ENCODE measurements around the gene OFD1. TPM values are rescaled to one million over a fixed set of nuclear protein-coding genes. Genes with fewer than 3 reads are reported as not detected.

OFD1 gene
- total and polyA plus RNA-seq, 2 of the 8 experiments (the other 6 are each of a cell fraction or from before 2014, with no cell fraction given), result 8.0 to 23.4 TPM

DNA sequence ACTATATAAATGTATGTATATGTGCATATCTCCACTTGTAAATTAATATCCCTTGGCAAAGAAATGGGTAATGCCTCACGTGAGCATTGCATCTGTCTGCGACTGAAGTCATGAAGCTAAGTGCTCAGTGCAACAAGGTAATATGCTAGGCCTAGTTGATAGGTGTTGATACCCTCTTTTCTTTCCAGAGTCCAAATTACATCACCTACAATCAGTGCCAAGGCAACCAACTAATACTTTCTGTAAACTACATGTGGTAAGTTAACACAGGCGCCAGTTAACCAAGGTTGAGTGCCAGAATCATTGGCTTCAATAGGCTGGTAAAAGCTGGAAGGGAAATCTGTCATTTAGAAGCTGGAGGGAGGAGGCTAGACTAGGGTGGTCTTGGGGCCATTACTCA, 41.3 kb downstream of the OFD1 start (continued):
- TF ChIP-seq, protein P1, sequence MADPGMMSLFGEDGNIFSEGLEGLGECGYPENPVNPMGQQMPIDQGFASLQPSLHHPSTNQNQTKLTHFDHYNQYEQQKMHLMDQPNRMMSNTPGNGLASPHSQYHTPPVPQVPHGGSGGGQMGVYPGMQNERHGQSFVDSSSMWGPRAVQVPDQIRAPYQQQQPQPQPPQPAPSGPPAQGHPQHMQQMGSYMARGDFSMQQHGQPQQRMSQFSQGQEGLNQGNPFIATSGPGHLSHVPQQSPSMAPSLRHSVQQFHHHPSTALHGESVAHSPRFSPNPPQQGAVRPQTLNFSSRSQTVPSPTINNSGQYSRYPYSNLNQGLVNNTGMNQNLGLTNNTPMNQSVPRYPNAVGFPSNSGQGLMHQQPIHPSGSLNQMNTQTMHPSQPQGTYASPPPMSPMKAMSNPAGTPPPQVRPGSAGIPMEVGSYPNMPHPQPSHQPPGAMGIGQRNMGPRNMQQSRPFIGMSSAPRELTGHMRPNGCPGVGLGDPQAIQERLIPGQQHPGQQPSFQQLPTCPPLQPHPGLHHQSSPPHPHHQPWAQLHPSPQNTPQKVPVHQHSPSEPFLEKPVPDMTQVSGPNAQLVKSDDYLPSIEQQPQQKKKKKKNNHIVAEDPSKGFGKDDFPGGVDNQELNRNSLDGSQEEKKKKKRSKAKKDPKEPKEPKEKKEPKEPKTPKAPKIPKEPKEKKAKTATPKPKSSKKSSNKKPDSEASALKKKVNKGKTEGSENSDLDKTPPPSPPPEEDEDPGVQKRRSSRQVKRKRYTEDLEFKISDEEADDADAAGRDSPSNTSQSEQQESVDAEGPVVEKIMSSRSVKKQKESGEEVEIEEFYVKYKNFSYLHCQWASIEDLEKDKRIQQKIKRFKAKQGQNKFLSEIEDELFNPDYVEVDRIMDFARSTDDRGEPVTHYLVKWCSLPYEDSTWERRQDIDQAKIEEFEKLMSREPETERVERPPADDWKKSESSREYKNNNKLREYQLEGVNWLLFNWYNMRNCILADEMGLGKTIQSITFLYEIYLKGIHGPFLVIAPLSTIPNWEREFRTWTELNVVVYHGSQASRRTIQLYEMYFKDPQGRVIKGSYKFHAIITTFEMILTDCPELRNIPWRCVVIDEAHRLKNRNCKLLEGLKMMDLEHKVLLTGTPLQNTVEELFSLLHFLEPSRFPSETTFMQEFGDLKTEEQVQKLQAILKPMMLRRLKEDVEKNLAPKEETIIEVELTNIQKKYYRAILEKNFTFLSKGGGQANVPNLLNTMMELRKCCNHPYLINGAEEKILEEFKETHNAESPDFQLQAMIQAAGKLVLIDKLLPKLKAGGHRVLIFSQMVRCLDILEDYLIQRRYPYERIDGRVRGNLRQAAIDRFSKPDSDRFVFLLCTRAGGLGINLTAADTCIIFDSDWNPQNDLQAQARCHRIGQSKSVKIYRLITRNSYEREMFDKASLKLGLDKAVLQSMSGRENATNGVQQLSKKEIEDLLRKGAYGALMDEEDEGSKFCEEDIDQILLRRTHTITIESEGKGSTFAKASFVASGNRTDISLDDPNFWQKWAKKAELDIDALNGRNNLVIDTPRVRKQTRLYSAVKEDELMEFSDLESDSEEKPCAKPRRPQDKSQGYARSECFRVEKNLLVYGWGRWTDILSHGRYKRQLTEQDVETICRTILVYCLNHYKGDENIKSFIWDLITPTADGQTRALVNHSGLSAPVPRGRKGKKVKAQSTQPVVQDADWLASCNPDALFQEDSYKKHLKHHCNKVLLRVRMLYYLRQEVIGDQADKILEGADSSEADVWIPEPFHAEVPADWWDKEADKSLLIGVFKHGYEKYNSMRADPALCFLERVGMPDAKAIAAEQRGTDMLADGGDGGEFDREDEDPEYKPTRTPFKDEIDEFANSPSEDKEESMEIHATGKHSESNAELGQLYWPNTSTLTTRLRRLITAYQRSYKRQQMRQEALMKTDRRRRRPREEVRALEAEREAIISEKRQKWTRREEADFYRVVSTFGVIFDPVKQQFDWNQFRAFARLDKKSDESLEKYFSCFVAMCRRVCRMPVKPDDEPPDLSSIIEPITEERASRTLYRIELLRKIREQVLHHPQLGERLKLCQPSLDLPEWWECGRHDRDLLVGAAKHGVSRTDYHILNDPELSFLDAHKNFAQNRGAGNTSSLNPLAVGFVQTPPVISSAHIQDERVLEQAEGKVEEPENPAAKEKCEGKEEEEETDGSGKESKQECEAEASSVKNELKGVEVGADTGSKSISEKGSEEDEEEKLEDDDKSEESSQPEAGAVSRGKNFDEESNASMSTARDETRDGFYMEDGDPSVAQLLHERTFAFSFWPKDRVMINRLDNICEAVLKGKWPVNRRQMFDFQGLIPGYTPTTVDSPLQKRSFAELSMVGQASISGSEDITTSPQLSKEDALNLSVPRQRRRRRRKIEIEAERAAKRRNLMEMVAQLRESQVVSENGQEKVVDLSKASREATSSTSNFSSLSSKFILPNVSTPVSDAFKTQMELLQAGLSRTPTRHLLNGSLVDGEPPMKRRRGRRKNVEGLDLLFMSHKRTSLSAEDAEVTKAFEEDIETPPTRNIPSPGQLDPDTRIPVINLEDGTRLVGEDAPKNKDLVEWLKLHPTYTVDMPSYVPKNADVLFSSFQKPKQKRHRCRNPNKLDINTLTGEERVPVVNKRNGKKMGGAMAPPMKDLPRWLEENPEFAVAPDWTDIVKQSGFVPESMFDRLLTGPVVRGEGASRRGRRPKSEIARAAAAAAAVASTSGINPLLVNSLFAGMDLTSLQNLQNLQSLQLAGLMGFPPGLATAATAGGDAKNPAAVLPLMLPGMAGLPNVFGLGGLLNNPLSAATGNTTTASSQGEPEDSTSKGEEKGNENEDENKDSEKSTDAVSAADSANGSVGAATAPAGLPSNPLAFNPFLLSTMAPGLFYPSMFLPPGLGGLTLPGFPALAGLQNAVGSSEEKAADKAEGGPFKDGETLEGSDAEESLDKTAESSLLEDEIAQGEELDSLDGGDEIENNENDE (IDR thresholded peaks at IDR 0.05; ENCODE audit: insufficient replicate concordance, low read length), result no peak
- TF ChIP-seq EGR1 (IDR thresholded peaks at IDR 0.05; ENCODE audit: borderline replicate concordance, low read depth, low read length), result no peak
- no peak for TF ChIP-seq MAFK (IDR thresholded peaks at IDR 0.05; ENCODE audit: low read depth, low read length)

Measured in H1 (cell line).